HepG2 (cell line): ENCODE results near the gene CST11. TPM values are rescaled to one million over a fixed set of nuclear protein-coding genes. Genes with fewer than 3 reads are reported as not detected.

Experiments used
- ATF6 ChIP-seq: sonication (generic); formaldehyde crosslinking; conservative IDR thresholded peaks from 2 replicates; pipeline ENCODE4 v1.4.0; 2020; ENCODE audit warnings: missing genetic modification reagents
- CBX5 ChIP-seq: sonication (generic); formaldehyde crosslinking; IDR thresholded peaks from 2 replicates; pipeline ENCODE4 v1.4.0; 2020; ENCODE audit warnings: missing genetic modification reagents, borderline replicate concordance
- CC2D1A ChIP-seq: sonication (generic); formaldehyde crosslinking; IDR thresholded peaks from 2 replicates; pipeline ENCODE4 v1.8.1; 2023; ENCODE audit warnings: mild to moderate bottlenecking, missing genetic modification reagents
- E2F5 ChIP-seq: sonication (generic); formaldehyde crosslinking; conservative IDR thresholded peaks from 2 replicates; pipeline ENCODE4 v1.4.0; 2020; ENCODE audit warnings: missing genetic modification reagents
- KDM2A ChIP-seq: sonication (generic); formaldehyde crosslinking; IDR thresholded peaks from 2 replicates; pipeline ENCODE4 v1.4.0; 2020; ENCODE audit warnings: low read depth, missing genetic modification reagents, borderline replicate concordance
- NFE2 ChIP-seq: sonication (generic); formaldehyde crosslinking; IDR thresholded peaks from 2 replicates; pipeline ENCODE4 v1.4.0; 2020; ENCODE audit warnings: missing genetic modification reagents
- PAWR ChIP-seq: sonication (generic); formaldehyde crosslinking; IDR thresholded peaks from 2 replicates; pipeline ENCODE4 v1.4.0; 2020; ENCODE audit warnings: missing genetic modification reagents, mild to moderate bottlenecking, borderline replicate concordance
- SRF ChIP-seq: IDR thresholded peaks from 2 replicates; pipeline ENCODE4 v1.6.1; 2011; ENCODE audit warnings: mild to moderate bottlenecking, low read depth, low read length, moderate library complexity
- TAF15 ChIP-seq: fragments of 200-400 bp; formaldehyde crosslinking; IDR thresholded peaks from one replicate; pipeline ENCODE4 v1.6.1; 2018; ENCODE audit warnings: mild to moderate bottlenecking, low read depth, low read length; ENCODE audit not compliant: poor library complexity, severe bottlenecking
- THAP11 ChIP-seq: IDR thresholded peaks from 2 replicates; pipeline ENCODE4 v1.6.1; 2016; ENCODE audit warnings: missing biosample characterization, missing genetic modification reagents
- ZBTB33 ChIP-seq: sonication (generic); formaldehyde crosslinking; IDR thresholded peaks from 2 replicates; pipeline ENCODE4 v1.4.0; 2020; ENCODE audit warnings: missing genetic modification reagents
- ZIK1 ChIP-seq: sonication (generic); formaldehyde crosslinking; IDR thresholded peaks from 2 replicates; pipeline ENCODE4 v1.5.0; 2020; ENCODE audit warnings: mild to moderate bottlenecking, low read depth, missing genetic modification reagents, borderline replicate concordance
- ZNF512 ChIP-seq: sonication (generic); formaldehyde crosslinking; IDR thresholded peaks from 2 replicates; pipeline ENCODE4 v1.4.0; 2020; ENCODE audit warnings: mild to moderate bottlenecking, missing genetic modification reagents
- ZNF567 ChIP-seq: sonication (generic); formaldehyde crosslinking; IDR thresholded peaks from 2 replicates; pipeline ENCODE4 v1.8.1; 2023; ENCODE audit warnings: mild to moderate bottlenecking, missing genetic modification reagents, borderline replicate concordance
- ZNF691 ChIP-seq: sonication (generic); formaldehyde crosslinking; IDR thresholded peaks from 2 replicates; pipeline ENCODE4 v1.4.0; 2020; ENCODE audit warnings: missing genetic modification reagents, low read depth, mild to moderate bottlenecking, borderline replicate concordance
- ZNF782 ChIP-seq: sonication (generic); formaldehyde crosslinking; IDR thresholded peaks from 2 replicates; pipeline ENCODE4 v1.4.0; 2020; ENCODE audit warnings: missing genetic modification reagents, mild to moderate bottlenecking, borderline replicate concordance
- ZNF83 ChIP-seq: sonication (generic); formaldehyde crosslinking; IDR thresholded peaks from 2 replicates; pipeline ENCODE4 v1.4.0; 2020; ENCODE audit warnings: missing genetic modification reagents, mild to moderate bottlenecking, borderline replicate concordance
- polyA plus RNA-seq, 8 experiments: library from polyadenylated mRNA; depleted of rRNA in 3 of 8; stranded (reverse) in 7 of 8; unstranded in 1 of 8; fragments of >200 nt; fragmentation: Illumina TruSeq in 4 of 8; extraction: Trizol in 4 of 8; gene quantifications; 2 replicates each; pipeline versions ENCODE4 v1.2.1 to v1.2.3, GENCODE V29; 2011 to 2016; ENCODE audit warnings: low read depth in 4 of 8, missing spikeins in 1 of 8, mixed read lengths in 1 of 8; ENCODE audit not compliant: insufficient read depth in 1 of 8
- total RNA-seq, 5 experiments: library from RNA; depleted of rRNA; stranded (reverse); fragments of >200 nt; fragmentation: Illumina TruSeq; extraction: Trizol; gene quantifications; 2 replicates each; pipeline ENCODE4 v1.2.3, GENCODE V29; 2016; ENCODE audit warnings: low read depth in 1 of 5

The CST11 gene
- total and polyA plus RNA-seq, 2 of the 13 experiments (the other 11 are each of a cell fraction or from before 2014, with no cell fraction given): not detected

- TF ChIP-seq TAF15 (no peak), ATF6 (CRISPR knock-in tag) (0 out of 2 replicates have a peak, but pooled peaks have one; percentile 41), ZBTB33 (CRISPR knock-in tag) (0 out of 2 replicates have a peak, but pooled peaks have one; percentile 21), PAWR (CRISPR knock-in tag) (no peak), ZNF782 (CRISPR knock-in tag) (peak; percentile 69; the same call in 1 of the 2 replicates), ZNF83 (peak; percentile 39; the same call in 1 of the 2 replicates), ZNF567 (CRISPR knock-in tag) (peak; percentile 88; the same call in 1 of the 2 replicates), ZNF512 (CRISPR knock-in tag) (no peak), THAP11 (CRISPR knock-in tag) (0 out of 2 replicates have a peak, but pooled peaks have one; percentile 46), CBX5 (peak; percentile 80; the same call in 1 of the 2 replicates), ZIK1 (CRISPR knock-in tag) (0 out of 2 replicates have a peak, but pooled peaks have one; percentile 59), NFE2 (CRISPR knock-in tag) (no peak), ZNF691 (CRISPR knock-in tag) (peak; percentile 55; the same call in 1 of the 2 replicates), SRF (peak; percentile 47; the same call in 1 of the 2 replicates), CC2D1A (CRISPR knock-in tag) (no peak), KDM2A (CRISPR knock-in tag) (peak; percentile 76), E2F5 (CRISPR knock-in tag) (no peak)
Measured at GRCh38 chr20:23441850-23442313, 10.8 kb downstream of the CST11 start (continued).
